K562 (cell line): ENCODE data around the gene TCEAL8. TPM values are rescaled to one million over a fixed set of nuclear protein-coding genes. Genes with fewer than 3 reads are reported as not detected.

Experiments used
- ATAC-seq: fragments of 200-7000 bp; cut with Tn5 transposase; 3 replicates; pipeline ENCODE4 v1.9.1; 2020; ENCODE audit warnings: moderate library complexity
- BruUV-seq: library from RNA; stranded (reverse); fragments of 400-500 nt; replicated peaks from 2 replicates; lab custom pipeline; 2021; lab: Mats Ljungman, UMichigan
- CTCF ChIA-PET: fragments of 300-600 bp; formaldehyde crosslinking; extraction: SDS; loops from one replicate; lab custom pipeline; 2021; ENCODE audit warnings: low intra/inter-chr PET ratio; lab: Yijun Ruan, JAX
- POLR2A ChIA-PET: fragments of 300-600, 350-650 bp; sonication (Branson Sonifier 250); formaldehyde crosslinking; extraction: SDS; loops from one replicate; lab custom pipeline; 2021; ENCODE audit warnings: antibody characterized with exemption, inconsistent platforms; lab: Yijun Ruan, JAX
- DNase-seq, 4 experiments: peaks; one replicate each; pipeline versions ENCODE4 v3.0.0 to v3.0.0-alpha.2; 2011 to 2018; ENCODE audit warnings: low spot score in 3 of 4, mixed read lengths in 3 of 4; ENCODE audit errors: extremely low read depth in 1 of 4
- FAIRE-seq: peaks from 2 replicates; lab custom pipeline; 2011; peaks lifted over from hg19 to GRCh38; lab: Jason Lieb, UNC
- H2AFZ ChIP-seq: 2 replicates; pipeline ENCODE4 v1.6.0; 2011; ENCODE audit warnings: low read depth, low read length, control low read depth, inconsistent platforms
- H3K27ac ChIP-seq: fragments of 200-600 bp; 3 replicates; pipeline ENCODE4 v1.8.0; 2011; ENCODE audit warnings: low read depth, mild to moderate bottlenecking, control low read depth, inconsistent platforms, low read length, moderate library complexity, mixed read lengths; ENCODE audit errors: extremely low read depth
- H3K27me3 ChIP-seq, 2 experiments: fragments of 300-600 bp in 1 of 2; 2 replicates in 1 of 2; 3 replicates in 1 of 2; pipeline versions ENCODE4 v1.6.0 to v1.8.0; 2011; ENCODE audit warnings: inconsistent platforms in 2 of 2, low read length in 2 of 2, mild to moderate bottlenecking in 1 of 2, mixed read lengths in 1 of 2, moderate library complexity in 1 of 2; ENCODE audit not compliant: control insufficient read depth in 2 of 2, insufficient read depth in 2 of 2
- H3K36me3 ChIP-seq: fragments of 300-600 bp; 3 replicates; pipeline ENCODE4 v1.8.0; 2011; ENCODE audit warnings: mild to moderate bottlenecking, low read length, inconsistent platforms; ENCODE audit not compliant: control insufficient read depth, insufficient read depth
- H3K4me1 ChIP-seq, 2 experiments: fragments of 200-600 bp in 1 of 2; replicated peaks in 1 of 2; 2 replicates in 1 of 2; 3 replicates in 1 of 2; pipeline versions ENCODE4 v1.5.1 to v1.8.0; 2011; ENCODE audit warnings: inconsistent platforms in 2 of 2, low read length in 2 of 2, mild to moderate bottlenecking in 1 of 2, mixed read lengths in 1 of 2, moderate library complexity in 1 of 2; ENCODE audit not compliant: control insufficient read depth in 2 of 2, insufficient read depth in 2 of 2
- H3K4me2 ChIP-seq: 2 replicates; pipeline ENCODE4 v1.6.1; 2011; ENCODE audit warnings: low read length, control low read depth, inconsistent platforms, mixed read lengths; ENCODE audit not compliant: insufficient read depth
- H3K4me3 ChIP-seq: fragments of 200-600 bp; sonication (generic), shearing (Covaris generic); 2 replicates; pipeline ENCODE4 v1.5.1; 2016; ENCODE audit warnings: control low read depth, inconsistent platforms
- H3K79me2 ChIP-seq: fragments of 200-600 bp; 3 replicates; pipeline ENCODE4 v1.8.0; 2011; ENCODE audit warnings: low read length, inconsistent platforms; ENCODE audit not compliant: control insufficient read depth, insufficient read depth
- H3K9ac ChIP-seq, 2 experiments: 2 replicates each; pipeline versions ENCODE4 v1.6.0 to v1.6.1; 2011; ENCODE audit warnings: low read depth in 2 of 2, low read length in 2 of 2, control low read depth in 1 of 2, inconsistent platforms in 1 of 2, mild to moderate bottlenecking in 1 of 2, mixed read lengths in 1 of 2; ENCODE audit not compliant: insufficient read depth in 1 of 2
- H3K9me1 ChIP-seq: one replicate; pipeline ENCODE4 v1.6.0; 2011; ENCODE audit warnings: inconsistent platforms, mild to moderate bottlenecking, low read length, moderate library complexity; ENCODE audit not compliant: control insufficient read depth, insufficient read depth
- H3K9me3 ChIP-seq: replicated peaks from 2 replicates; pipeline ENCODE4 v1.5.1; 2011; ENCODE audit warnings: low read depth, low read length, inconsistent platforms; ENCODE audit not compliant: control insufficient read depth, insufficient read depth
- H4K20me1 ChIP-seq: replicated peaks from 2 replicates; pipeline ENCODE4 v1.6.1; 2011; ENCODE audit warnings: low read length, inconsistent platforms, mixed read lengths; ENCODE audit not compliant: control insufficient read depth, insufficient read depth
- BHLHE40 ChIP-seq: IDR thresholded peaks from 2 replicates; pipeline ENCODE4 v1.6.1; 2011; ENCODE audit warnings: low read length, improper control_type of control experiment
- CBFA2T3 ChIP-seq: fragments of 450-650 bp; IDR thresholded peaks from 2 replicates; pipeline ENCODE4 v1.6.1; 2017
- CHD1 ChIP-seq: fragments of 200-600 bp; sonication (generic); IDR thresholded peaks from one replicate; pipeline ENCODE4 v1.6.1; 2012; ENCODE audit warnings: mild to moderate bottlenecking, moderate library complexity, low read length, inconsistent platforms
- DPF2 ChIP-seq: fragments of 450-650 bp; IDR thresholded peaks from 2 replicates; pipeline ENCODE4 v1.6.1; 2016
- E2F5 ChIP-seq: sonication (generic); formaldehyde crosslinking; IDR thresholded peaks from 2 replicates; pipeline ENCODE4 v1.8.0; 2022; ENCODE audit warnings: mild to moderate bottlenecking, missing genetic modification reagents
- E2F6 ChIP-seq, 2 experiments: IDR thresholded peaks; 2 replicates each; pipeline ENCODE4 v1.6.1; 2011; ENCODE audit warnings: borderline replicate concordance in 1 of 2, control low read depth in 1 of 2, low read depth in 1 of 2, low read length in 1 of 2, mild to moderate bottlenecking in 1 of 2, mixed read lengths in 1 of 2, moderate library complexity in 1 of 2; ENCODE audit not compliant: insufficient read depth in 1 of 2, insufficient read length in 1 of 2, poor library complexity in 1 of 2, severe bottlenecking in 1 of 2; ENCODE audit errors: extremely low read depth in 1 of 2
- HDAC1 ChIP-seq, 2 experiments: fragments of 450-650 bp; IDR thresholded peaks; 2 replicates each; pipeline ENCODE4 v1.6.1; 2016 to 2017; ENCODE audit warnings: inconsistent platforms in 1 of 2, mild to moderate bottlenecking in 1 of 2, moderate library complexity in 1 of 2
- HNRNPH1 ChIP-seq: fragments of 200-400 bp; formaldehyde crosslinking; optimal IDR thresholded peaks from 2 replicates; pipeline ENCODE3; 2017; ENCODE audit warnings: low read depth, mild to moderate bottlenecking, low read length, moderate library complexity
- KDM2B ChIP-seq: fragments of 250-450 bp; sonication (Bioruptor Pico); IDR thresholded peaks from 2 replicates; pipeline ENCODE4 v1.8.0; 2021; ENCODE audit warnings: mild to moderate bottlenecking, moderate library complexity
- MCM5 ChIP-seq: fragments of 450-650 bp; IDR thresholded peaks from 2 replicates; pipeline ENCODE4 v1.6.1; 2016; ENCODE audit warnings: low read depth
- MLLT1 ChIP-seq, 2 experiments: fragments of 450-650 bp; IDR thresholded peaks; 2 replicates each; pipeline ENCODE4 v1.6.1; 2016
- RBM25 ChIP-seq: fragments of 200-400 bp; formaldehyde crosslinking; IDR thresholded peaks from 2 replicates; pipeline ENCODE4 v1.6.1; 2018; ENCODE audit warnings: low read length, low read depth, moderate library complexity; ENCODE audit not compliant: severe bottlenecking
- SMARCE1 ChIP-seq: fragments of 450-650 bp; IDR thresholded peaks from 2 replicates; pipeline ENCODE4 v1.7.1; 2016; ENCODE audit warnings: mild to moderate bottlenecking
- XRCC4 ChIP-seq: IDR thresholded peaks from one replicate; pipeline ENCODE4 v1.6.1; 2011; ENCODE audit not compliant: insufficient read depth, insufficient read length; ENCODE audit errors: extremely low read depth
- ZNF140 ChIP-seq: fragments of 250-450 bp; sonication (Bioruptor Pico); IDR thresholded peaks from 2 replicates; pipeline ENCODE4 v1.8.0; 2021; ENCODE audit warnings: moderate library complexity, mild to moderate bottlenecking, inconsistent platforms
- ZNF212 ChIP-seq: fragments of 450-650 bp; formaldehyde crosslinking; IDR thresholded peaks from 2 replicates; pipeline ENCODE4 v1.4.0; 2020; ENCODE audit warnings: mild to moderate bottlenecking
- ZNF324 ChIP-seq: fragments of 250-450 bp; sonication (Bioruptor Pico); IDR thresholded peaks from 2 replicates; pipeline ENCODE4 v1.4.0; 2020; ENCODE audit warnings: mild to moderate bottlenecking
- WGBS: fragments of 100-300 bp; shearing (Covaris generic); methylation state at CpG from one replicate; pipeline ENCODE4 v1.1.6; 2016; ENCODE audit warnings: low coverage, mixed read lengths; ENCODE audit not compliant: insufficient coverage; ENCODE audit errors: missing lambda C conversion rate; 5-methylcytosine and 5-hydroxymethylcytosine counted together
- in situ Hi-C: fragments of 300-500 bp; cut with MboI; formaldehyde crosslinking; loops from 4 replicates; pipeline ENCODE4 v1.15.0; 2018; ENCODE audit warnings: inconsistent platforms, mixed read lengths
- intact Hi-C: fragments of 100-400 bp; cut with micrococcal nuclease; formaldehyde crosslinking; loops from 2 replicates; pipeline ENCODE4 v1.14.2; 2022
- polyA plus RNA-seq, 8 experiments: library from polyadenylated mRNA; depleted of rRNA in 4 of 8; stranded (reverse) in 5 of 8; unstranded in 3 of 8; fragments of >200 nt; fragmentation: Nextera tagmentation in 2 of 8; fragmentation: Illumina TruSeq in 1 of 8; extraction: Ambion mirVana in 2 of 8; extraction: Trizol in 1 of 8; gene quantifications; 2 replicates each; pipeline versions ENCODE4 v1.2.1 to v1.2.3, GENCODE V29; 2011 to 2014; ENCODE audit warnings: inconsistent platforms in 1 of 8, missing spikeins in 1 of 8
- total RNA-seq, 7 experiments: library from RNA; depleted of rRNA in 6 of 7; stranded (reverse); fragments of >200 nt in 6 of 7; fragmentation: Illumina TruSeq in 2 of 7; extraction: Trizol in 2 of 7; gene quantifications; 2 replicates each; pipeline versions ENCODE4 v1.2.1 to v1.2.3, GENCODE V29; 2011 to 2021; ENCODE audit warnings: low replicate concordance in 1 of 7

The TCEAL8 gene
- total and polyA plus RNA-seq, 9 of the 15 experiments (the other 6 are each of a cell fraction or from before 2014, with no cell fraction given) = 49.0 to 178 (median 101) TPM

- TF ChIP-seq E2F5 (no peak), MLLT1 (IDR thresholded peaks at IDR 0.05) (no peak), KDM2B (CRISPR knock-in tag) (no peak), DPF2 (no peak), CHD1 (peak; percentile 21), ZNF140 (no peak)
Measured at GRCh38 chrX:103254171-103254824, 657 bp downstream of the TCEAL8 start (continued).

- H3K4me1 ChIP-seq = peaks cover 6 to 43% of the 10 kb centered on the region in 2 experiments; a peak in 4 of 5 replicates
- H3K27ac ChIP-seq = no peak overlapping the region; the same call in 1 of the 3 replicates
- FAIRE-seq = peak; percentile 51
- H3K27me3 ChIP-seq = no peaks in the 10 kb centered on the region
- H3K4me2 ChIP-seq = peak overlapping the region; percentile 95
- H3K79me2 ChIP-seq = peaks cover 30% of the 10 kb centered on the region
- H3K9me1 ChIP-seq = no peaks in the 10 kb centered on the region
- no peak overlapping the region for H2AFZ ChIP-seq
- no peaks in the 10 kb centered on the region for H3K9me3 ChIP-seq
- in situ Hi-C loops (no loop called here), intact Hi-C loops (loop anchor here (5.0 kb wide), 1 partner anchor 301 kb away; no protein-coding TSS in a partner anchor)
- H3K36me3 ChIP-seq = peaks cover 13% of the 10 kb centered on the region; the same call in 2 of the 3 replicates
- peak; percentile 12 to 78 (median 39) for DNase-seq
- H4K20me1 ChIP-seq = no peaks in the 10 kb centered on the region
- POLR2A ChIA-PET = interaction anchor here (1.0 kb wide), 1 partner anchor 17 kb away, joined by 3 read pairs; no protein-coding TSS in a partner anchor
- no TSS peak for BruUV-seq
- peak; percentile 65 for ATAC-seq
- CTCF ChIA-PET = no interaction called here
- H3K9ac ChIP-seq = peak overlapping the region in 1 of 2 experiments; percentile 55; a peak in 2 of 4 replicates
- H3K4me3 ChIP-seq = peak overlapping the region; percentile 60
- 2% methylated on average over 5 of the region's 8 CpGs for WGBS
- peak in 1 of 2 experiments; percentile 67; a peak in 2 of 4 replicates for TF ChIP-seq HDAC1 (IDR thresholded peaks at IDR 0.05)
- no peak for TF ChIP-seq ZNF324 (CRISPR knock-in tag)
- no peak for TF ChIP-seq BHLHE40
- no peak for TF ChIP-seq ZNF212 (CRISPR knock-in tag)
- TF ChIP-seq HNRNPH1 = no peak
- TF ChIP-seq E2F6 (IDR thresholded peaks at IDR 0.05; ENCODE audit: borderline replicate concordance in 1 of 2, extremely low read depth in 1 of 2, insufficient read depth in 1 of 2, insufficient read length in 1 of 2, low read depth in 1 of 2, low read length in 1 of 2, poor library complexity in 1 of 2, severe bottlenecking in 1 of 2) = no peak
- no peak for TF ChIP-seq MCM5
- TF ChIP-seq XRCC4 = no peak
- TF ChIP-seq CBFA2T3 = peak; percentile 77
- TF ChIP-seq RBM25 = no peak
- TF ChIP-seq SMARCE1 = 0 out of 2 replicates have a peak, but pooled peaks have one; percentile 34
Measured at GRCh38 chrX:103253608-103254007, 1.3 kb downstream of the TCEAL8 start.
